ENCODE measurements around the gene ERCC3. TPM values are rescaled to one million over a fixed set of nuclear protein-coding genes. Genes with fewer than 3 reads are reported as not detected.

ERCC3 gene
- total RNA-seq, 1 donor from 2014 or later = 68.9 TPM

- peaks cover 34% of the 10 kb centered on the region for H3K36me3 Mint-ChIP-seq
Observed at GRCh38 chr2:127275356-127275755, 18.6 kb downstream of the ERCC3 start.

GRCh38 chr2:127270663-127271062 is 23.3 kb downstream of the ERCC3 start:
- H3K27me3 ChIP-seq = no peaks in the 10 kb centered on the region
- no peak overlapping the region for H3K4me2 ChIP-seq
- peaks cover 21% of the 10 kb centered on the region for H3K36me3 ChIP-seq
- H3K9me3 ChIP-seq (ENCODE audit: low read depth) = no peaks in the 10 kb centered on the region
- Mint-ChIP-seq H3K27ac (no peak overlapping the region), H3K4me3 (peak overlapping the region; percentile 36), H3K9me3 (peaks cover 2% of the 10 kb centered on the region), H3K4me1 (no peaks in the 10 kb centered on the region), H3K36me3 (peaks cover 60% of the 10 kb centered on the region), H3K27me3 (ENCODE audit: insufficient read depth, low read depth) (no peaks in the 10 kb centered on the region)
- no peaks in the 10 kb centered on the region for H4K20me1 ChIP-seq (ENCODE audit: low read depth)
- TF ChIP-seq CTCF (IDR thresholded peaks at IDR 0.05) (no peak), EZH2phosphoT487 (IDR thresholded peaks at IDR 0.05) (no peak), EZH2 (IDR thresholded peaks at IDR 0.05) (no peak)
- no peaks in the 10 kb centered on the region for H3F3A ChIP-seq (ENCODE audit: low read depth)
- DNase-seq (ENCODE audit: low spot score) = no peak
- H3K27ac ChIP-seq = no peak overlapping the region
- no peaks in the 10 kb centered on the region for H3K4me1 ChIP-seq
- no peak overlapping the region for H2AFZ ChIP-seq (replicated peaks)
- H3K79me2 ChIP-seq (ENCODE audit: low read depth) = no peaks in the 10 kb centered on the region
- no peak overlapping the region for H3K9ac ChIP-seq
- no peak overlapping the region for H3K4me3 ChIP-seq

More at GRCh38 chr2:127275356-127275755, 18.6 kb downstream of the ERCC3 start:
- Histone ChIP-seq H3K4me2 (no peak overlapping the region), H3K79me2 (ENCODE audit: low read depth) (no peaks in the 10 kb centered on the region), H3K9ac (no peak overlapping the region), H3K27ac (no peak overlapping the region), H3K27me3 (no peaks in the 10 kb centered on the region), H3K36me3 (peaks cover 4% of the 10 kb centered on the region), H2AFZ (replicated peaks) (no peak overlapping the region), H3K4me1 (no peaks in the 10 kb centered on the region), H3K9me3 (ENCODE audit: low read depth) (no peaks in the 10 kb centered on the region), H4K20me1 (ENCODE audit: low read depth) (no peaks in the 10 kb centered on the region), H3K4me3 (no peak overlapping the region), H3F3A (ENCODE audit: low read depth) (no peaks in the 10 kb centered on the region)
- Mint-ChIP-seq H3K4me3 (no peak overlapping the region), H3K27ac (no peak overlapping the region), H3K27me3 (ENCODE audit: insufficient read depth, low read depth) (no peaks in the 10 kb centered on the region), H3K4me1 (no peaks in the 10 kb centered on the region), H3K9me3 (no peaks in the 10 kb centered on the region)
- no peak for DNase-seq (ENCODE audit: low spot score)
- TF ChIP-seq EZH2phosphoT487 (IDR thresholded peaks at IDR 0.05) = no peak
- no peak for TF ChIP-seq CTCF (IDR thresholded peaks at IDR 0.05)
- no peak for TF ChIP-seq EZH2 (IDR thresholded peaks at IDR 0.05)

- peaks cover 11% of the 10 kb centered on the region for H3K36me3 ChIP-seq
Observed at GRCh38 chr2:127261804-127262406, 32.0 kb downstream of the ERCC3 start.

More at GRCh38 chr2:127261804-127262406, 32.0 kb downstream of the ERCC3 start:
- Histone ChIP-seq H3K79me2 (ENCODE audit: low read depth) (no peaks in the 10 kb centered on the region), H3K27ac (no peak overlapping the region), H3K9me3 (ENCODE audit: low read depth) (no peaks in the 10 kb centered on the region), H3K4me2 (no peak overlapping the region), H3K9ac (no peak overlapping the region), H3K4me1 (no peaks in the 10 kb centered on the region), H4K20me1 (ENCODE audit: low read depth) (peaks cover 3% of the 10 kb centered on the region), H2AFZ (replicated peaks) (no peak overlapping the region), H3K4me3 (no peak overlapping the region), H3K27me3 (no peaks in the 10 kb centered on the region), H3F3A (ENCODE audit: low read depth) (peaks cover 3% of the 10 kb centered on the region)
- no peak for TF ChIP-seq EZH2 (IDR thresholded peaks at IDR 0.05)
- TF ChIP-seq EZH2phosphoT487 (IDR thresholded peaks at IDR 0.05) = no peak
- no peak for TF ChIP-seq CTCF (IDR thresholded peaks at IDR 0.05)
- Mint-ChIP-seq H3K36me3 (peaks cover 53% of the 10 kb centered on the region), H3K4me1 (no peaks in the 10 kb centered on the region), H3K27me3 (ENCODE audit: insufficient read depth, low read depth) (peaks cover 2% of the 10 kb centered on the region), H3K4me3 (no peak overlapping the region), H3K9me3 (no peaks in the 10 kb centered on the region), H3K27ac (no peak overlapping the region)
- no peak for DNase-seq (ENCODE audit: low spot score)
